Inferior parietal cortex (tissue), 1 donor: ENCODE measurements around the gene CEMIP.

Source experiments
- DNase-seq: peaks from one replicate; pipeline ENCODE4 v3.0.0-alpha.2; 2016; ENCODE audit errors: extremely low spot score

CEMIP gene, protein sequence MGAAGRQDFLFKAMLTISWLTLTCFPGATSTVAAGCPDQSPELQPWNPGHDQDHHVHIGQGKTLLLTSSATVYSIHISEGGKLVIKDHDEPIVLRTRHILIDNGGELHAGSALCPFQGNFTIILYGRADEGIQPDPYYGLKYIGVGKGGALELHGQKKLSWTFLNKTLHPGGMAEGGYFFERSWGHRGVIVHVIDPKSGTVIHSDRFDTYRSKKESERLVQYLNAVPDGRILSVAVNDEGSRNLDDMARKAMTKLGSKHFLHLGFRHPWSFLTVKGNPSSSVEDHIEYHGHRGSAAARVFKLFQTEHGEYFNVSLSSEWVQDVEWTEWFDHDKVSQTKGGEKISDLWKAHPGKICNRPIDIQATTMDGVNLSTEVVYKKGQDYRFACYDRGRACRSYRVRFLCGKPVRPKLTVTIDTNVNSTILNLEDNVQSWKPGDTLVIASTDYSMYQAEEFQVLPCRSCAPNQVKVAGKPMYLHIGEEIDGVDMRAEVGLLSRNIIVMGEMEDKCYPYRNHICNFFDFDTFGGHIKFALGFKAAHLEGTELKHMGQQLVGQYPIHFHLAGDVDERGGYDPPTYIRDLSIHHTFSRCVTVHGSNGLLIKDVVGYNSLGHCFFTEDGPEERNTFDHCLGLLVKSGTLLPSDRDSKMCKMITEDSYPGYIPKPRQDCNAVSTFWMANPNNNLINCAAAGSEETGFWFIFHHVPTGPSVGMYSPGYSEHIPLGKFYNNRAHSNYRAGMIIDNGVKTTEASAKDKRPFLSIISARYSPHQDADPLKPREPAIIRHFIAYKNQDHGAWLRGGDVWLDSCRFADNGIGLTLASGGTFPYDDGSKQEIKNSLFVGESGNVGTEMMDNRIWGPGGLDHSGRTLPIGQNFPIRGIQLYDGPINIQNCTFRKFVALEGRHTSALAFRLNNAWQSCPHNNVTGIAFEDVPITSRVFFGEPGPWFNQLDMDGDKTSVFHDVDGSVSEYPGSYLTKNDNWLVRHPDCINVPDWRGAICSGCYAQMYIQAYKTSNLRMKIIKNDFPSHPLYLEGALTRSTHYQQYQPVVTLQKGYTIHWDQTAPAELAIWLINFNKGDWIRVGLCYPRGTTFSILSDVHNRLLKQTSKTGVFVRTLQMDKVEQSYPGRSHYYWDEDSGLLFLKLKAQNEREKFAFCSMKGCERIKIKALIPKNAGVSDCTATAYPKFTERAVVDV (N-terminal part only)

DNA sequence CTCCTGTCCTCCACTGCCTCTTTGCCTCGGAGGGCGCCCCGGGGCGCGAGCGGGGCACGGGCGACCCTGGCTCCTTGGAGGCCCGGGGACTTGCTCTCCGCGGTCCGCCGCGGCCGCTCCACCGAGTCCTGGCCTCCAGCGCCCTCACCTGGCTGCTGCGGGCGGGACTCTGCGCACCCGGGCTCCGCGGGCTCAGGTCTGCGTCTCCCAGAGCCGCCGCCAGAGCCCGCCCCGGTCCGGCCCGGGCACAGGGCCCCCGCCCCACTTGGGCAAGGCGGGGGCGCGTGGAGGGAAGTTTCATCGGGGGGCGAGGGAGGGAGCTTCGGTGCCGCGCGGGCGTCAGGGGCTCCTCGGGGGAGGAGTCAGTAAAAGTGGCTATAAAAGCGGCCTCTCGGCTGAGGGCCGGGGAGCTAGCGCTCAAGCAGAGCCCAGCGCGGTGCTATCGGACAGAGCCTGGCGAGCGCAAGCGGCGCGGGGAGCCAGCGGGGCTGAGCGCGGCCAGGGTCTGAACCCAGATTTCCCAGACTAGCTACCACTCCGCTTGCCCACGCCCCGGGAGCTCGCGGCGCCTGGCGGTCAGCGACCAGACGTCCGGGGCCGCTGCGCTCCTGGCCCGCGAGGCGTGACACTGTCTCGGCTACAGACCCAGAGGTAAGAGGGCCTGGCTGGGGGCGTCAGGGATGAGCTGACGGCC lies at the start of gene CEMIP:
Gene CEMIP, plus strand, starts transcription at position 407 of the 694 bp plus-strand sequence. CDS start 94,510 bp downstream, outside the sequence.
- DNase-seq = peak; percentile 63

DNA sequence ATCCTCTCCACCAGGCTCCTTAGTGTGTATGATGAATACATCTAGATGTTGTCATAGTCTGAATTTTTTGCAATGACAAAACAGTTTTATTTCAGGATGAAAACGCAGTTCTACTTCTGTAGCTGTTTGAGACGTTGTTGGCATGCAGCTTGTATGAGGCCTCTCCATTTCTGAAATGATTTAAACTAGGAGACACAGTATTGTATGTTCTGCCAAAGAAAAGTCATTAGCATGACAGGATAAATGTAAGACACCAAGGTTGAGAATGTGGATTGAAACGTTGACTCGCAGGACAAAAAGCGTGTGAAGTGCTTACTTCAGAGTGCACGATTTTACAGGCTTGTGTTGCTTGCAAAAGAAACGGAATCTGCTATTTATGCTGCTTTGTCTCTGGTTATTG lies 48.8 kb upstream of the CEMIP start:
- DNase-seq = peak; percentile 42

DNA sequence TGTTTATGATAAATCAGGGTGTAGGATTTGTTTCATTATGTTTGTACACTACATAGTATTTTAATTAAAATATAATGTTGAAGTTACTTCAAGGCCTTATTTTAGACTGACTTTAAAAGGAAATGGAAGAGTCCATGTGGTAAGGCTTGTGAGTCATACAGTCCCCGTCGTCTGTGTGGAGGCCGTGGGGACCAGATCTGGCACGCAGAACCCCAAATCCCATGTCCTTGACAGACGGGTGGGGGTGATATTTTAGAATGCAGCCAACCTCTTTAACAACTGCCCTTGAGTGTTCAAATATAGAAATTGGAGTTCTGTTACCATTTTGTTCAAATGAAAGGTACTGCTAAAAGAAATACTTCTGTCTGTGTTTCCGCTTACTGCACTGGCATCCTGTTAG lies 48.2 kb upstream of the CEMIP start:
- peak; percentile 45 for DNase-seq

DNA sequence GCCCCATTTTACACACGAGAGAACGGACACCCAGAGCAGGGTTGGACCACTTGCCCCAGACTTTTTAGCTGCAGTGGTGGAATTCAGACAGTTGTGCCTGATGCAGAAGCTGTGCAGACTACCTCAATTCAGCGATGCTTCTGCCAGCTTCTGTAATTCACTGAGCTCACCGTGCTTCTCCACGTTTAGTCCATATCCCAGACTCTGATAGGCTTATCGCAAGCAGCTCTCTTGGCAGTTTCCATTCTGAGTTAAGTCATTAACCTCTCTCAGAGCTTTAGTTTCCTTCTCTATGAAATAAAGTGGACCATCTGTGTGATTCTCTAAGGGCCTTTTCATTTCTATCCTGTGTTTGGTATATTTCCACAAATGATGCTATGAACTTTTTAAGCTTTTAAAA lies 47.0 kb upstream of the CEMIP start:
- DNase-seq = no peak

DNA sequence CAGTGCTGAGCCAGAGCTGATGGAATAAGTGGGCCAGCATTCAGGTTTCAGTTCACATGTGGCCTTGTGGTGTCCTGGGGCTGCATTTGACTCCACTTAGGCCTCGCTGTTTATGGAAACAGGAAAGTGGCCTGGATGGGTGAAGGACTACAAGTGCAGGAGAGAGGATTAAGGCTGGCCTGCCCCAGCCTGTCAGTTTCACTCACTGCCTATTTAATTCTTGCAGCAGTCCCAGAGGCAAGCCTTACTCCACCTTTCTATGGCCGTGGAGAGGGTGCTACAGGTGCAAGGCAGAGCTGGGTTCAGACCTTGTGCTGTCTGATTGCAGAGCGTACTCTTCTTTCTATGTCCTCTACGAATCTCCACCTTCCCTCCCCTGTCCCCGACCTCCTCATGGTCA lies 46.4 kb upstream of the CEMIP start:
- no peak for DNase-seq

DNA sequence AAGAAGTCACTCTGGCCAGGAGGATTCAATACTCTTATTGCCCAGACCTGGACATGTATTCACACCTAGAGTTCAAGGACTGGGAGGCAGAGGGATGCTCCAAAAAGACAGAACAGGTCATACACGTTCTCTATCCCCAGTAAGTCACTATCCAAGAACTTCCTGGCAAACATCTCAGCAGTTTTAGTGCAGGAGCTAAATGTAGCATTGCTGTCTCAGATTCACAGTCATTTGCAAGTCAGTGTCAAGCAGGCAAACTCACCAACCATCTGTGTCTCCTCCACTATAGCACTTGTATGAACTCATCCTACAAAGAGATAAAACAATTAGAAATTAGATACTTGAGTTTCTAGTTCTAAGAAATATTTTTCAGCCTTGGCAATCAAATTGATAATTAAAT lies 45.7 kb upstream of the CEMIP start:
- peak; percentile 34 for DNase-seq

DNA sequence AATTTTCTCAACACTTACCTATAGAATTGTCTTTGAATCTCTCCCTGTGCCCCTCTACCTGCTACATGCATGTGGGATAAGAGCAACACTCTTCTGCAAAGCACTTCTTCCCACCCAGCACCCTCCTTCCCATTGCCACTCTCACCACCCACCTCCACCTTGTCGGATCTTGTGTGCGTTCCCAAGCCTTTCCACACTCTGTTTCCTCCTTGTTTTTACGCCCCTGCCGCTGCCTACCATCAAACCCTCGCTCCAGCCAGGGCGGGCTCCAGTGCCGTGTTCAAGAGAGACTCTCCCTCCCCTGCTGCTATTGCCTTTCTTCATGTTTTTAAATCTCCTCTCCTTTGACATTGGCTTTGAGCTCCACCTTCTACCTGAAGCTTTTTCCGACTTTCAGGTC lies 43.8 kb upstream of the CEMIP start:
- DNase-seq = no peak

DNA sequence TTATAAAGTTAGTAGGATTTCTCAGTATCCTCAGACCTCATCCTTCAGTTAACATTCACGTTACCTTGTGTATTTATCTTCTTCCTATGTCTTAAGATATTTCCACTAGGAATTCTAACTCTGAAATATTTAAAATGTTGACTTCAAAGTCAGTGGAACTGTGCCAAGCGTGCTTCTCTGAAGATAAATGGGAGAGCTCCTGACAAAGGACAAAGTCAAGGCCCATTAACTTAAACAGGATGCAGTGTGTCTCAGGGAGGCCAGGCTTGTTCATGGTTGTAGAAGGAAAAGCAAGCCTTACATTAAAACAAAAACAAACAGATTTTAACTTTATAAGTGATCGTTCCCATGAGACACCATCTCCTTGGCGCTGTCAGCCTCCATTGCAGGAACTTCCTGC lies 42.6 kb upstream of the CEMIP start:
- DNase-seq = no peak

DNA sequence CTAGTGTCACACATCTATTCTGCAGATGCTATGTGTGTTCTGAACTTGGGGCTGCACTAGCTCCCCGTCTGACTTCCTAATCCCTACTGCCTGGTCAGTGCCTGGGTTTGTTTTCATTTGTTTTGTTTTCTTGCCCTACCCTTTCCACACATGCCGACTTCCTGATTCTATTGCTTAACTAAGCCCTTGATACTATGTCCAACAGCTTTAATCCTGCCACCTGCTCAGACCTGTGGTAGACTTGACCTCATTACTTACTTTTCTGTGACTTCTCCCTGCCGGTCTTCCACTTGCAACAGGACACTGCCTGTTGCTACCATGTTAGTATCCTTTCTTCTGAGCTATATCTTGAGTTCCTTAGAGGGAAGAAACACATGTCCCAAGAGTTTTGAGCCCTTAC lies 39.3 kb upstream of the CEMIP start:
- no peak for DNase-seq

DNA sequence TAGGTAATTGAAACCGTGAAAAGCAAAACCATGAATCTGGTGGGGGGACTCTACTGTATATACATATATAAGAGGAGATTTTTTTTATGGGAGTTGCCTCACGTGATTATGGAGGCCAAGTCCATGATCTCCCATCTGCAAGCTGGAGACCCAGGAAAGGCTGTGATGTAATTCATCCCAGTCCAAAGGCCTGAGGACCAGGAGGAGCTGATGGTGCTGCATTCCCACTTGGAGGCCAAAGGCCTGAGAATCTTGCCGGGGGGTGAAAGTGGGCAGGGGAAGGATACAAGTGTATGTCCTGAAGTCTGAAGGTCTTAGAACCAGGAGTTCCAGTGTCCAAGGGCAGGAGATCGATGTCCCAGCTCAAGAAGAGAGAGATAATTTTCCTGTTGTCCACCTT lies 37.1 kb upstream of the CEMIP start:
- DNase-seq = no peak

DNA sequence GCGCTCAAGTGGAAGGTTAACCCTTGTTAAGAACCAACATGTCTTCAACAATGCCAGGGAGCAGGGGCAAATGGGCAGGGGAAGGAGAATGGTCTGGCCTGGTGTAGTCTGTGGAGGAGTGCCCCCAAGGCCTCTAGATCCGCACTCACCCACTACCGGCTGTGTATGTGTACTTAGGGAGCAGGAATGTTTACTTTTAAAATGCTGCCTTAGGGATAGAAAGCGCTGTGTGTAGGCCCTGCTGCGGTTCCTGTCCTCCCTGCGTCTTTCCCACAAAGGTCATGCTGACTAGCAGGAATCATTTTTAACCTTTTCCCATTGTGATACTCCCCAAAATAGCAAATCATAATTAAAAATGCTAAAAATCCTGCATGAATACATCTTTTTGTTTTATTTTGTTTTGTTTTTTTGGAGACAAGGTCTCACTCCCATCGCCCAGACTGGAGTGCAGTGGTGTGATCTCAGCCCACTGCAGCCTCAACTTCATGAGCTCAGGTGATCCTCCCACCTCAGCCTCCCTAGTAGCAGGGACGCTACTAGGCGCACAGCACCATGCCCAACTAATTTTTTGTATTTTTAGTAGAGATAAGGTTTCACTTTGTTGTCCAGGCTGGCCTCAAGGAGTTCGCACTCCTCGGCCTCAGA lies 35.9 kb upstream of the CEMIP start:
- DNase-seq = no peak

DNA sequence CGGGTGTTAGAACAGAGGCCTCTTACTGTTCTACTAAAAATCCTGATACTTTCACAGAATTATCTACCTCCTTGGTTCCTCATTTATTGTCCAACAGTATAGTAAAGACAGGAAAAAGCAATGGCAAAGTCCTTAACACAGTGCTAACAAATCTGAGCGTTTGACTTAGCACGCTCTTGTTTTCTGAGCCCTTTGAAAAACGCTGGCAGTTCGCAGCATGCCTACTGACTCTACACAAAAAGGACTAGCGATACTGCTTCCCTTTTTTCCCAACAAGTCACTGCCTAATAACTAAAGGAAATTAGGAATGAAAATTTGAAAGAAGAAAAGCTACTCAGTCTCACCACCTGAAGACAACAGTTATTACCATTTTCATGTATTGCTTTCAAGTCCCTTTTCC lies 34.8 kb upstream of the CEMIP start:
- no peak for DNase-seq

DNA sequence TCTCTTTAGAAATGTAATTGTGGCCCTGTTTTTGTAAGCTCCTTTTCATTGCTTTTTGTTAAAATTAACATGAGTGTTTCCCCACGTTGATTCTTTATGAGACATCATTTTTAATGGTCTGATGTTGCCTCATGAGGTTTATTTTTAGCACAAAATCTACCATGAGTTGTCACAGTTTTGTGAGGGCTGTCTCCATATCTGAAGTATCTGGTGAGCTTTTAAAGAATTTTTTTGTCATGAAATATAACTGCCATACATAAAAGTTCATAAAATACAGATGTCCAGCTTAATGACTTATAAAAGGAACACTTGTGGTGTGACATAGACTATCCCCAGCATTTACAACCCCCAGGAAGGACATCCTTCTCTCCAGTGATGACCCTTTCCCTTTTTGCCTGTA lies 34.3 kb upstream of the CEMIP start:
- DNase-seq = no peak

DNA sequence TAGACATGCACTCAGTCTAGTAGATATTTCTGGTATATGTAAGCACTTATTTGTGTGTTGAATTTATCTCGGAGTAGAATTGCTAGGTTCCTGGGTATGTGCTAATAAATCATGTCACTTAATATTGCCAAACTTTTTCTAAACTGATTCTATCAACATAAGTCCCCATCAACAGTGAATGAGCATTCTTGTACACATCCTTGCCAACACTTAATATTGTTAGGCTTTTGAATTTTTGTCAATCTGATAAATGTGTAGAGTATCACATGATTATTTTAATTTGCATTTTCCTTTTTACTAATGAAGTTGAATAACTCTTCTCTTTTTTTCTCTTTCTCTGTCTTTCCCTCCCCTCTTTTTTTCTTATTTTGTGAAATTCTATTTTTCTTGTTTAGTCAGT lies 33.3 kb upstream of the CEMIP start:
- DNase-seq = no peak

DNA sequence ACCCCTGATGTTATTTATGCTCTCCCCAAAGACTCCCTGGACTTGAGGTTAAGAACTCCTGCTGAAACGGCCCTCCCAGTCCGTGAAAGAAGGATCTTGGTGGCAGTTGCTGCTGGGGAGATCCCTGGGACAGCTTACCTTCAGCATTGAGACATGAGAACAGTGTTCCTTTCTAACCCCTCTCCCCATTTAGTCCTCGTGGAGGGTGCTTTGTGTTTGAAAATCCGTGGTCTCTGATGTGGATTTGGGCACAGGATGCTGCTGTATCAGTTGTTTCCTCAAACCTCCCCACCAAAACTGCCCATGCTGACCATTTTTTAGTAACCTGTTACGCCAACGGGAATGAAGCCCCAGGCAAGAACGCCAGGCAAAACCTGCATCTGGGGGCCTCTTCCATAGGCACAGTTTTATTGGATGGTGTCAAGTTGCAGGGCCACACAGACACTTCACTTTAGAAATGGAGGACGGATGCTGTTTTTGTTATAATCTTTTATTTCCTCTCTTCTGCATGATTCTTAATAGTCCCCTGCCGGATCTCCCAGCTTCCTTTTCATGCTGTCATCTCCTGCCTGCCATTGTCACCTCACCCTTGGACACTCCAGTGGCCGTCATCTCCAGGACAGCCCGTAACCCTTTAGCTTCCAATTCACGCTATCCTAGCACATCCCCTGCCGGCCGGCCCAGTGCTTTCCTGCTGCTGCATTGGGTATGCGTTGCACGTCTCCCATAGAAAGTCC lies 31.7 kb upstream of the CEMIP start:
- no peak for DNase-seq

DNA sequence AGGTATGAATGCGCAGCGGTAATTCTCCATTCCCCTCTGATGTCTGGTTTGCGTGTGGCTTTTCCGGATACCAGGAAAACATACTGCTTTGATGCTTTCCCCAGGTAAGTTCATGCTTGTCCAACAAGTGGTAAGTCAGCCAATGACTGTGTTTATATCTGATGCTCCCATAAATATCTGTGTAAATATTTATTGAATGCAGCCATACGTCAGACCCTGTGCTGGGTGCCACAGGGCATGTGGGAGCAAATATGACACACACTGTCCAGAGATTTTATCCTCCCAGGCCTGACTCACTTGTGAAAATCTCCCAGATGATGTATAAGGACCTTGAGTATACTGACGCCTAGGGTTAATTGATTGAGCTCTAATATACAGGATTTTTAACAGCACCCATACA lies 29.6 kb upstream of the CEMIP start:
- DNase-seq = no peak

DNA sequence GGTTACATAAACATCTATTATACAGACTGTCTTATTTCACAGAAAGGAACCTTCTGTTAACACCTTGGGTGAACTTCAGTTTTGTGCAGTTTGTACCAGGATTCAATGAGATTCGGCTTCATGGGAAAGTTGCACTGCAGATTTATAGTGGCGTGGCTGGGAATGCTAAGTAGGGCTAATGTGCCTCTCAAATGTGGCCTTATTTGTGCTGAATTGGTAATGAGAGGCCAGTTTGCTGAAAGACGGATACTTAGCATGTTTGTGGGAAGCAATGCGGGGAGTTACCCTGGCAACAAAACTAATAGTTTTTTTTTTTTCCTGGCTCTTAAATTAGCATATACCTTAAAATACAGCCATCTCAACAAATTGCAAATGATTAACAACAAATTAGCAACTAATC lies 28.6 kb upstream of the CEMIP start:
- DNase-seq = no peak

DNA sequence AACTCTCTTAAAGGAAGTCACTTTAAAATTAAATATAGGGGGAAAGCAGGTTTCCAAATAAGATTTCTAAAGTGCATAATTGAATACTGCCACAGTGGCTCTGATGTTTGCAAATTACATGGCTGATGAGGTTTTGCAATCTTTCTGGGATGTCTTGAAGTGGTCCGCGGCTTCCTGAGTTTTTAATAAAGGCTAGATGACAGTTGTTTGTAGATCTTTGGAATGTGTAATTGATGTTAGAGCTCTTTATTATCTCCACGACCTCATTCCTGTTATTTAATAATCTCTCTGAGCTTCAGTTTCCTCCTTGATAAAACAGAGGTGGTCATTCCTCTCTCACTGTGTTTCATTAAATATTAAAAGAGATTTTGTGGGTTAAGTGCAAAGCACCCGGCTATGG lies 27.0 kb upstream of the CEMIP start:
- no peak for DNase-seq

DNA sequence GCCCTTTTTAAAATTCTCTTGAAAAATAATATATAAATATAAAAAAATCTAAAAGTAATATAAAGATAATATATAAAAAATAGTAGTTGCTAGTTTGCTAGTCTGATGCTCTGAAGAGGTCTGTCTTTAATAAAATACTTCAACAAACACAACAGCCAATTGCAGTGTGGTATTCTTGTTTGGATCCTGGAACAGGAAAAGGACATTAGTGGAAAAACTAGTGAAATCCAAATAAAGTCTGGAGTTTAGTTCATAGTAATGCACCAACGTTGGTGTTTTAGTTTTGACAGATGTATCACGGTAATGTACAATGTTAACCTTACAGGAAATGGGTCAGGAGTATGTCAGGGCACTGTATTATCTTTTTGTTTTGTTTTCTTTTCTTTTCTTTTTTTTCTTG lies 26.0 kb upstream of the CEMIP start:
- no peak for DNase-seq

DNA sequence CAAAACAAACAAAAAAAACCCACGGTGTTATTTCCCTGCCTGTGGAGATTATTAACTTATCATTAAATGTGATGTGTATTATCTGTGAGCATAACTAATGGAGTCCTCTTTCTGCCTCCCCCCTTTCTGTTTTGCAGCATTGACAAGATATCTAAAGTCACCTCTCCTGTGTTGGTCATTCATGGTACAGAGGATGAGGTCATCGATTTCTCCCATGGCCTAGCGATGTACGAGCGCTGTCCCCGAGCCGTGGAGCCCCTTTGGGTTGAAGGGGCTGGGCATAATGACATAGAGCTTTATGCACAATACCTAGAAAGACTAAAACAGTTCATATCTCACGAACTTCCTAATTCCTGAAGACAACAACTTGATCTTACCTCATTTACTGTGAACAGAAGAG lies 25.2 kb upstream of the CEMIP start:
- no peak for DNase-seq

DNA sequence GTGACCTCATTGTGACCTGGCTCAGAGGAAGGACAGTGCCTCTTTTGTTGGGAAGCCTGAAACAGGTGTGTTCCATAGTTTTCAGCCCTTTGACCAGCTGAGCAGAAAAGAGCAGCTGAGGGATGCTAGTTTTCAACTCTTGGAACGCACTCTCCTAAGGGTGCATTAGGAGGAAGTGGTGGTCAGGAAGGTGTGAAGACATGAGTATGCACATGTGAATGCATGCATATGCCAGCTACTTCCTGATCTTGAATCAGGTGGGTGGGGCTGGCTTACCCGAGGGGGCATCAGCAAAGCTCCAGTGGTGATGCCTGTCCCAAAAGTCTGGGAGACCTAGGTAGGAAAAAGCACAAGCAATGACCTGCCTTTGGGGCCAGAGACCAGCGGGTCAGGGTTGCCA lies 23.3 kb upstream of the CEMIP start:
- DNase-seq = no peak
